ENCODE measurements around the gene FCHSD2. TPM values are rescaled to one million over a fixed set of nuclear protein-coding genes. Genes with fewer than 3 reads are reported as not detected.

The FCHSD2 gene
- polyA plus RNA-seq, 4 donors, result 2.0 to 25.1 (median 7.9) TPM

- Histone ChIP-seq H3K27ac (ENCODE audit: low read depth in 1 of 3, low read length in 2 of 3) (peak overlapping the region in 2 of 3 donors; percentile 91 to 98), H3K4me3 (ENCODE audit: low read depth in 1 of 3, low read length in 3 of 3) (no peak overlapping the region), H3K27me3 (ENCODE audit: control insufficient read depth in 3 of 3, insufficient read depth in 3 of 3, low read length in 3 of 3) (no peaks in the 10 kb centered on the region), H3K9me3 (ENCODE audit: control insufficient read depth in 2 of 2, insufficient read depth in 1 of 2, low read depth in 1 of 2, low read length in 1 of 2) (no peaks in the 10 kb centered on the region), H3K4me1 (ENCODE audit: control insufficient read depth in 3 of 3, insufficient read depth in 2 of 3, low read depth in 1 of 3, low read length in 2 of 3) (peaks cover 0 to 91% (median 6%) of the 10 kb centered on the region in 3 donors), H3K36me3 (ENCODE audit: control insufficient read depth in 3 of 3, insufficient read depth in 2 of 3, low read depth in 1 of 3, low read length in 3 of 3) (peaks cover 0 to 11% (median 0%) of the 10 kb centered on the region in 3 donors)
- WGBS, 3 donors, result 54 to 69% (median 58%) methylated on average over 7 of the region's 7 CpGs
- FAIRE-seq (no peak), DNase-seq (peak in 1 of 2 donors; percentile 70)
These were observed 353.9 kb downstream of the FCHSD2 start for GRCh38 chr11:72788241-72788640.

- peaks cover 0 to 11% (median 0%) of the 10 kb centered on the region in 3 donors for H3K36me3 ChIP-seq (ENCODE audit: control insufficient read depth in 3 of 3, insufficient read depth in 2 of 3, low read depth in 1 of 3, low read length in 3 of 3)
- H3K27ac ChIP-seq (ENCODE audit: low read depth in 1 of 3, low read length in 2 of 3), result peak overlapping the region; percentile 27 to 98 (median 91)
- WGBS, 3 donors, result 12 to 36% (median 33%) methylated on average over 16 of the region's 16 CpGs
- DNase-seq, result peak; percentile 68 to 94
- no peaks in the 10 kb centered on the region for H3K9me3 ChIP-seq (ENCODE audit: control insufficient read depth in 2 of 2, insufficient read depth in 1 of 2, low read depth in 1 of 2, low read length in 1 of 2)
- H3K27me3 ChIP-seq (ENCODE audit: control insufficient read depth in 3 of 3, insufficient read depth in 3 of 3, low read length in 3 of 3), result no peaks in the 10 kb centered on the region
- peak overlapping the region in 1 of 3 donors; percentile 3 for H3K4me3 ChIP-seq (ENCODE audit: low read depth in 1 of 3, low read length in 3 of 3)
- H3K4me1 ChIP-seq (ENCODE audit: control insufficient read depth in 3 of 3, insufficient read depth in 2 of 3, low read depth in 1 of 3, low read length in 2 of 3), result peaks cover 0 to 91% (median 6%) of the 10 kb centered on the region in 3 donors
- FAIRE-seq, result no peak
These were observed 354.7 kb downstream of the FCHSD2 start for GRCh38 chr11:72787216-72788104.

Other genes with a start within 250 kb of the FCHSD2 start
- 1 to 10 TPM; 4.1 to 7.4 (median 5.6) TPM for gene P2RY2, start 76.0 kb upstream of the FCHSD2 start, polyA plus RNA-seq
- gene P2RY6, start 130.0 kb upstream of the FCHSD2 start, polyA plus RNA-seq, result 10 to 100 TPM in 1 of 4 donors, 1 to 10 TPM in 2, under 1 TPM in 1; 0.67 to 46.0 (median 3.1) TPM
- 10 to 100 TPM in 2 of 4 donors, 1 to 10 TPM in 1, under 1 TPM in 1; 0.67 to 54.8 (median 6.5) TPM for gene ARHGEF17, start 166.0 kb upstream of the FCHSD2 start, polyA plus RNA-seq
- gene RELT, start 234.1 kb upstream of the FCHSD2 start, polyA plus RNA-seq, result 1 to 10 TPM in 3 of 4 donors, under 1 TPM in 1; 0.67 to 3.3 (median 2.1) TPM